Fibroblast of skin of scalp (primary cell): ENCODE measurements around the gene SRSF3. TPM values are rescaled to one million over a fixed set of nuclear protein-coding genes. Genes with fewer than 3 reads are reported as not detected.
"Not testable (repeated sequence)": the region's sequence is repeated elsewhere in the genome, so short reads cannot be mapped to it uniquely, and the experiment has no call there.

ENCODE experiments used
- DNase-seq: peaks from one replicate; pipeline ENCODE4 v3.0.0-alpha.2; 2013
- polyA plus RNA-seq, 2 experiments: library from polyadenylated mRNA; unstranded; fragments of 120-200 nt; gene quantifications; one replicate each; pipeline ENCODE4 v1.2.1, GENCODE V29; 2013; ENCODE audit not compliant: insufficient read length in 2 of 2

Gene SRSF3
- 341 TPM for polyA plus RNA-seq (2013, experiment 1 of 2; ENCODE audit: insufficient read length)
- polyA plus RNA-seq (2013, experiment 2 of 2; ENCODE audit: insufficient read length): 342 TPM

DNA sequence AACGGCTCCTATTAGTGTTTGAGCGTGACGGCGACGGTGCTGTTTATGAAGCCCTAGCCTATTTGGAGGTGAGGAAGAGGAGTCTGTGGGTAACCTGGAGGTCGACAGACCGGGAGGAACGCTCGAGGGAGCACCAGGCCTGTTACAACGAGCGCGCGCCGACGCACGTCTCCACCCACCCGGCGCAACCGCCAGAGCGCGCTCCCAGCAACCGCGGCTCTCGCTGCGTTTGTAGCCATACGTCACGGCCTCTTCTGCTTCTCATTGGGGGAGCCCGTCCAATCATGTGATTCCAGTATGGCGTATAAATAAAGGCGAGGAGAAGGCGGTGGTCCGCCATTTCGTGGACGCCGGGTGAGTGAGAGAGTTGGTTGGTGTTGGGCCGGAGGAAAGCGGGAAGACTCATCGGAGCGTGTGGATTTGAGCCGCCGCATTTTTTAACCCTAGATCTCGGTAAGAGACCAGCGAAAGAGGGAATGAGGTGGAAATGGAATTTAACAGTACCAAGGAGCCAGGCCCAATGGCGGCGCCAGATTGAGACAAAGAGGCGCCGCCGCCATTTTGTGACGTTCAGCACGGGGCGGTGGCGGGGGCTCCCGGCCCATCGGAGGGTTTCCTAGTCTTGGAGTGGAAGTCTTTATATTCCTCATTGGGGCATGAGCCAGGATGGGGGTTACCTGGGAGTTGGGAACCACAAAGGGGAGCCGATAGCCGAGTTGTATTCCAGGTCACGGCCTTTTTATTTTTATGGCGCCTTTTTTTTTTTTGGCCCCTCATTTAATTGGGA lies at the start of gene SRSF3:
SRSF3 (plus strand) TSS at position 334 of the 787 bp plus-strand sequence. CDS start 2,401 bp downstream, outside the sequence.
- DNase-seq: peak; percentile 99

GRCh38 chr6:36545767-36546307 lies 48.3 kb upstream of the SRSF3 start:
- no peak for DNase-seq

- DNase-seq: peak; percentile 17
Observed at GRCh38 chr6:36546308-36546919, 47.7 kb upstream of the SRSF3 start.

GRCh38 chr6:36546920-36547645 lies 47.1 kb upstream of the SRSF3 start, which contains the start of gene STK38:
TSS of gene STK38 (minus strand) at chr6:36547479. CDS start at chr6:36540202, 7,277 bp downstream.
- peak; percentile 90 for DNase-seq

DNA sequence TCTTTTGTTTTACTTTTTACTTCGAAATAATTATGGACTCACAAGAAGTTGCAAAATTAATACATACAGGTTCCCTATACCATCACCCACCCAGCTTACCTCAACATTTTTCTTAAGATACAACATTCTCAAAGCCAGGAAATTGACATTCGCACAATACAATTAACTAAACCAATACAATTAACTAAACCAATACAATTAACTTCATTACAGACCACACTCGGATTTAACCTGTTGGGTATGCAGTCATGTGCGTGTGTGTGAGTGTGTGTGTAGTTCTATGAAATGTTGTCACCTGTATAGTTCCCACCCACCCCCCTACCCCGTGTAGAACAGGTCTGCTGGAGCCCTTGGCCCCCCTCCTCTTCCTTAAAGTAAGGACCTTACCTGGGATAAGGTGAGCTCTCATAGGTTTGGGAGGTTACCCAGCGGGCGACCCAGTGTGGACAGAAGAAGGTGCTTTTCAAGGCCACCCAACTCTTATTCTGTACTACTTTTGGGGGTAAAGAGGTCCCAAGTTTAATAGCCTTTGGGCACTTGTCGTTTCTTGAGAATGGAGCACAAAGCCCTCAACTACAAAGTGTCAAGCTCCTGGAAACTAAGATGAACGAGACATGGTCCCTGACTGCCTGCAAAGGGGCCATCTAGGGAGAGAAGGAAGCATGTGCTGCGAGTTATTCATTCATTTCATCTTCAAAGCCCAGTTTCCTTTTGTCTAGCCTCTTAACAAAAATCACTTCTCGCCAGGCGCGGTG lies 46.3 kb upstream of the SRSF3 start:
- no peak for DNase-seq

DNA sequence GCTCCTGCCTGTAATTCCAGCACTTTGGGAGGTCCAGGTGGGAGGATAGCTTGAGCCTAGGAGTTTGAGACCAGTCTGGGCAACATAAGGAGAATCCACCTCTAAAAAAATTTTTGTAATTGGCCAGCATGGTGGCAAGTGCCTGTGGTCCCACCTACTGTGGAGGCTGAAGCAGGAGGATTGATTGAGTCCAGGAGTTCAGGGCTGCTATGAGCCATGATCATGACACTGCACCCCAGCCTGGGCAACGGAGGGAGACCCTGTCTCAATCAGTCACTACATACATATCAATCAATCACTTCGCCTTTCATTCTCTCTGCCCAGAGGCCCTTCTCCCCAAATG lies 45.8 kb upstream of the SRSF3 start:
- DNase-seq: no peak

- no peak for DNase-seq
Observed at GRCh38 chr6:36550473-36551000, 43.6 kb upstream of the SRSF3 start.

GRCh38 chr6:36555750-36556252 lies 38.4 kb upstream of the SRSF3 start:
- no peak for DNase-seq

- no peak for DNase-seq
Observed at GRCh38 chr6:36556281-36556680, 37.9 kb upstream of the SRSF3 start.

GRCh38 chr6:36559011-36559793 lies 35.0 kb upstream of the SRSF3 start:
- no peak for DNase-seq

- DNase-seq: no peak
Observed at GRCh38 chr6:36560822-36561221, 33.3 kb upstream of the SRSF3 start.

DNA sequence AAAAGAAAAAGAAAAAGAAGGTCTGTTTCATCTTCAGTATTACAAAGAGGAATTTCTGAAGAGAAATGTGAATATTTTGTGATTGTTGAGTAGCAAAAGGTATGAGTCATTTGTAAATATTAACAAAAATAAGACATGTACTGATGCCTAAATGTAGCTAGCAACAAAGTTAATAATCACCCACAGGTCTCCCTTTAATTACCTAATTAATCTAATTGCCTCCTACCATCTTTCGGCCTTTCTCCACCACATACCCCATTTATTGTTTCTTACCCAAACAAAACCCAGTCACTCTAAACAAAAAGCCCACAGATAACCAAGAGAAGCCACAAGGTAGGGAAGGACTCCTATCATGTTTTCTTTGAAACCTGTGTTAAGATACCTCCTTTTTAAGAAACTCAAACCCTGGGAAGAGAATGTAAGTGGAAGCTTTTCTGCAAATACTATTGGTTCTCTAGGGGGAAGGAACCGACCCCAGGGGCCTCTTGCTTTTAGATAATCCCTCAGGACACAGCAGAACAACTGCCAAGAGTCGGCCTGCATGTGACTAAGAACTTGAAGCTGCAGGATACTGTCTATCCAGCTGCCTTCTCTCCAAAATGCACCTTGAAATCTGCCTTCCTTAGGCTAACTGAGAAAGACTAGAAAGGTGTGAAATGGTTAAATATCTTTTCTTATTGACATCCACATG lies 30.8 kb upstream of the SRSF3 start:
- DNase-seq: peak; percentile 36

GRCh38 chr6:36563928-36564284 lies 30.3 kb upstream of the SRSF3 start:
- DNase-seq: no peak

GRCh38 chr6:36566418-36566905 lies 27.7 kb upstream of the SRSF3 start:
- no peak for DNase-seq

DNA sequence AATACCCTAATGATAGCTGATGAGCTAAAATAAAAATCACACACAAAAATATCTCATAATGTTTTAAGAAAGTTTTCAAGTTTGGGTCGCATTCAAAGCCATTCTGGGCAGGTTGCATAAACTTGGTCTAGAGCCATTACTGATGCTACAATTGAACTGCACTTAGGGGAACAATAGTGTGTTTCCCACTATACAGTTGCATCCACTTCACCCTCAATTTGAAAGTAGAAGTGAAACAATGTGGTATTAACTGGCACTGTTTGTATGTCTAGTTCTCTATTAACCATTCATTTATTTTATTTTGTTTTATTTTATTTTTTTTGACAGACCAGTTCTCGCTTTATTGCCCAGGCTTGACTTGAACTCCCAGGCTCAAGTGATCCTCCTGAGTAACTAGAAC lies 23.9 kb upstream of the SRSF3 start:
- no peak for DNase-seq

DNA sequence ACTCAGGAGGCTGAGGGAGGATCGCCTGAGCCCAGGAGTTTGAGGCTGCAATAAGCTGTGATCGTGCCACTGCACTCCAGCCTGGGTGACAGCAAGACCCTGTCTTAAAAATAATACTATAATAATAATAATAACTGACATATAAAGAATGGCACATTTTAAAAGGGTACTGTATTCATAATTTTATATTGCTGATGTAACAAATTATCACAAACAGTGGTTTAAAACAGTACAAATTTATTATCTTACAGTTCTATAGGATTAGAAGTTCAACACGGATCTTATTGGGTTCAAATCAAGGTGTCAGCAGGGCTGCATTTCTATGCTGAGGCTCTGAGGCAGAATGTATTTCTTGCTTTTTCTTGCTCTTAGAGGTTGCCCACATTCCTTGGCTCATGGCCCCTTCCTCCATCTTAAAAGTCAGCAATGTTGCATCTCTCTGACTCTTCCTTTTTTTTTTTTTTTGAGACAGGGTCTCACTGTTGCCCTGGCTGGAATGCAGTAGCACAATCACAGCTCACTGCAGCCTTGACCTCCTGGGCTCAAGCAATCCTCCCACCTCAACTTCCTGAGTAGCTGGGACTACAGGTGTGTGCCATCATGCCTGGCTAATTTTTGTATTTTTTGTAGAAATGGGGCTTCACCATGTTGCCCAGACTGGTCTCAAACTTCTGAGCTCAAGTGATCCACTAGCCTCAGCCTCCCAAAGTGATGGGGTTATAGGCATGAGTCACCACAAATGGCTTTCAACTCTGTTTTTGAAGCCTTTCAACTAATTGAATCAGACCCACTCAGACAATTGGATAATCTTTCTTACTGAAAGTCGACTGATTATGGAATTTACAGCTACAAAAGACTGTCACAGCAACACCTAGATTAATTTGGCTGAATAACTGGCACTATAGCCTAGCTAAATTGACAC lies 22.8 kb upstream of the SRSF3 start:
- no peak for DNase-seq

DNA sequence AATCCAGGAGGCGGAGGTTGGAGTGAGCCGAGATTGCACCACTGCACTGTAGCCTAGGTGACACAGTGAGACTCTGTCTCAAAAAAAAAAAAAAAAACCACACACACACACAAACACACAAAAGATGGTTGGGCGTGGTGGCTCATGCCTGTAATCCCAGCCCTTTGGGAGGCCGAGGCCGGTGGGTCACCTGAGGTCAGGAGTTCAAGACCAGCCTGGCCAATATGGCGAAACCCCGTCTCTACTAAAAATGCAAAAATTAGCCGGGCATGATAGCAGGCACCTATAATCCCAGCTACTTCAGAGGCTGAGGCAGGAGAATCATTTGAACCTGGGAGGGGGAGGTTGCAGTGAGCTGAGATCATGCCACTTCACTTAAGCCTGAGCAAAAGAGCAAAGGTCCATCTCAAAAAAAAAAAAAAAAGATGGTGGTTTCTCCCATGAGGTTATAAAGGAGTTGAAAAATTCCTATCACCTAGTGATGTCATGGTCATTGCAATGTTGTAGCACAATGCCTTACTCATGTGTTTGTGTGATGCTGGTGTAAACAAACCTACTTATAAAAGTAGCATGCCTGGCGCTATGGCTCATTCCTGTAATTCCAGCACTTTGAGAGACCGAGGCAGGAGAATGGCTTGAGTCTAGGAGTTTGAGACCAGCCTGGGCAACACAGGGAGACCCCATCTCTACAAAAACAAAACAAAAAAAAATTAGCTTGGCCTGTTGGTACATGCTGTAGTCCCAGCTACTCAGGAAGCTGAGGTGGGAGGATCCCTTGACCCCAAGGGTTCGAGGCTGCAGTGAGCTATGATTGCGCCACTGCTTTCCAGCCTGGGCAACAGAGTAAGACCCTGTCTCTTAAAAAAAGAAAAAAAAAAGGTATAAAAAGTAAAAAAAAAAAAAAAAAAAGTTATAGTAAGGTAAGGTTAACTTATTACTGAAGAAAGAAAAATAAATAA lies 21.5 kb upstream of the SRSF3 start:
- DNase-seq: not testable (repeated sequence)

- no peak for DNase-seq
Observed at GRCh38 chr6:36574679-36575078, 19.5 kb upstream of the SRSF3 start.
